Fibroblast of lung (primary cell): ENCODE measurements around the gene SEC23A.

Source experiments
- EZH2 ChIP-seq: IDR thresholded peaks from 2 replicates; pipeline ENCODE4 v1.5.1; 2012; ENCODE audit warnings: low read length, control low read depth, mild to moderate bottlenecking; ENCODE audit errors: missing control alignments
- TF ChIP-seq, protein P1 (sequence below), 2 donors: IDR thresholded peaks in 1 of 2; conservative IDR thresholded peaks in 1 of 2; 1 replicate in 1 of 2; 2 replicates in 1 of 2; pipeline ENCODE4 v1.5.1; 2011 to 2012; ENCODE audit warnings: low read length in 2 of 2, control low read depth in 1 of 2, inconsistent platforms in 1 of 2, low read depth in 1 of 2, mild to moderate bottlenecking in 1 of 2

DNA sequence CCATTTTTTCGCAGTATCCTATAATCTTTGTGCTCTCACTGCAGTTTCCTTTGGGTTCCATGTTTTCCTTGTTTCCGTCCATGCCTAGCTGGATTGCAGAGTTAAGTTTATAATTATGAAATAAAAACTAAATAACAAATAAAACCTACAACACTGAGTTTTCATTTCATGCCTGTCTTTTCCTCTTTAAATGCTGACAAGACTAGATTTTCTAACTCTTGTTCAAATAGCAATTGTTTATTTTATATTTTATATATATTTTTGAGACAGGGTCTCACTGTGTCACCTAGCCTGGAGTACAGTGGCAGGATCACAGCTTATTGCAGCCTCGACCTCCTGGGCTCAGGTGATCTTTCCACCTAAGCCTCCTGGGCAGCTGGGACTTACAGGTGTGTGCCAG lies 5.8 kb upstream of the SEC23A start:
- TF ChIP-seq, protein P1, sequence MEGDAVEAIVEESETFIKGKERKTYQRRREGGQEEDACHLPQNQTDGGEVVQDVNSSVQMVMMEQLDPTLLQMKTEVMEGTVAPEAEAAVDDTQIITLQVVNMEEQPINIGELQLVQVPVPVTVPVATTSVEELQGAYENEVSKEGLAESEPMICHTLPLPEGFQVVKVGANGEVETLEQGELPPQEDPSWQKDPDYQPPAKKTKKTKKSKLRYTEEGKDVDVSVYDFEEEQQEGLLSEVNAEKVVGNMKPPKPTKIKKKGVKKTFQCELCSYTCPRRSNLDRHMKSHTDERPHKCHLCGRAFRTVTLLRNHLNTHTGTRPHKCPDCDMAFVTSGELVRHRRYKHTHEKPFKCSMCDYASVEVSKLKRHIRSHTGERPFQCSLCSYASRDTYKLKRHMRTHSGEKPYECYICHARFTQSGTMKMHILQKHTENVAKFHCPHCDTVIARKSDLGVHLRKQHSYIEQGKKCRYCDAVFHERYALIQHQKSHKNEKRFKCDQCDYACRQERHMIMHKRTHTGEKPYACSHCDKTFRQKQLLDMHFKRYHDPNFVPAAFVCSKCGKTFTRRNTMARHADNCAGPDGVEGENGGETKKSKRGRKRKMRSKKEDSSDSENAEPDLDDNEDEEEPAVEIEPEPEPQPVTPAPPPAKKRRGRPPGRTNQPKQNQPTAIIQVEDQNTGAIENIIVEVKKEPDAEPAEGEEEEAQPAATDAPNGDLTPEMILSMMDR (conservative IDR thresholded peaks at IDR 0.05 in 1 of 2, IDR thresholded peaks at IDR 0.05 in 1 of 2; ENCODE audit: low read depth in 1 of 2, low read length in 2 of 2): no peak
- TF ChIP-seq EZH2: no peak
